Smooth muscle cell of the brain vasculature (primary cell): ENCODE data around the gene ZNF467.

Experiments used
- DNase-seq: peaks from one replicate; pipeline ENCODE4 v3.0.0-alpha.2; 2012; ENCODE audit warnings: low read depth, low spot score

ZNF467 gene

DNA sequence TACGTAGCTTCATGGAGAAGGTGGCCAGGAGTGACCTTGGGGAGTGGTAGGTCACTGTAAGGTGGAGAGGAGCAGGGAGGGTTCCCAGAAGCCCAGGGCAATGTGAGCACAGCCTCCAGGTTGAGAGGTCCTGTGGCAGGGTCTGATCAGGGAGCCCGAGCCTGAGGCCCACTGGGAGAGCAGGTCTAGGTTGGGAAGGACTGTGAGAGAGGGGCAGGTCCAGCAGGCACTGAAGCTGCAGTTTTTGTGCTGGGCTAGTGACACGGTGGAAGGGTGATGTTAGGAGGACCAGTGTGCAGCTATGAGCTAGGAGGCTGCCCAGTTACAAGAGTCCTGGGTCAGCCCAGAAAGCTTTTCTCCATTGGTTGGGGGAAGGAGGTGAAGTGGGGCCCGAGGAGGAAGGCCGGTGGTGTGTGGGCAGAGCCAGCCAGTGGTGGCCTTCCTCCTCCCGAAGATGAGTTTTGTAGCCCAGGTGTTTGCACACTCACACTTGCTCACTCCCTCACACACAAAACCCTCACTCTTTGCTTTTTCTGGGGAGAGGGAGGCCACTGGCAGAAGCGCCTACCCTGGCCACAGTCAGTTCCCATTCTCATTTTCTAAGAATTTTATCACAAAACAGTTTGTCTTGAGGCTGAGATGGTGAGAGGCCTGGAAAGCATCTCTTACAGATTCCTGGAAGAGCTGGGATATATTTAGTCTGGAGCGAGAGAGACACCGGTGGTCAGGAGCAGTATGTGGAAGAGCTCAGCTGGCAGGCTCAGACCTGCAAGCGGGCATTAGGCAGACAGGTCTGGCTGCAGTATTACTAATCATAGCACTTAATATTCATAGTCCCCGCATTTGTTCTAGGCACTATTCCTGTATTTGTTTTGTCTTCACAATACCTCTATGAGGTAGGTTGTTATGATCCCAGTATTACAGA, 57.1 kb downstream of the ZNF467 start:
- DNase-seq = no peak

DNA sequence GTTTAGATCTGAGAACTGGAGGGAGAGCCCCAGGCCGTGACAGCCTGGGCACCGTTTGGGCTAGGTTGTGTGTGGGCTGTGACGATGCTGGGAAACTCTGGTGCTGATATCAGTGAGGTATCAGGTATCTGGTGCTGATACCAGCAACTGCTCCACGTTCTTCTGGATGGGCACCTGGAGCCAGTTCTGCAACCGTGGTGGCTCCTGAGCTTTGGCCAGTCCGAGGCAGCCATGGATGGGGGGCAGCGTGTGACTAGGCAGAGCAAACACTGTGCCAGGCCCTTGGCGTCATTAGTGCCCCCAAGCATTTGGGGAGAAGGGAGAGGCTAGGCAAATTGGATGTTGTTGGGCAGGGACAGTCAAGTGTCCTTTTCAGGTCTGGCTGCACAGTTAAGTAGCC, 57.9 kb downstream of the ZNF467 start:
- no peak for DNase-seq

GRCh38 chr7:149714910-149715471, 58.4 kb downstream of the ZNF467 start:
- DNase-seq = no peak
